Subcutaneous abdominal adipose tissue (tissue), 5 donors: ENCODE measurements around the gene B3GAT1.
"Not testable (repeated sequence)": the region's sequence is repeated elsewhere in the genome, so short reads cannot be mapped to it uniquely, and the experiment has no call there.

Source experiments
- H3K27ac ChIP-seq: one replicate; pipeline ENCODE4 v1.7.0; 2013; ENCODE audit warnings: low read depth, mild to moderate bottlenecking, inconsistent platforms, low read length, moderate library complexity
- H3K27me3 ChIP-seq, 5 donors: one replicate each; pipeline ENCODE4 v1.7.0; 2013; ENCODE audit warnings: low read length in 5 of 5, inconsistent platforms in 1 of 5; ENCODE audit not compliant: control insufficient read depth in 5 of 5, insufficient read depth in 4 of 5
- H3K36me3 ChIP-seq, 5 donors: one replicate each; pipeline ENCODE4 v1.7.0; 2013; ENCODE audit warnings: low read length in 5 of 5; ENCODE audit not compliant: control insufficient read depth in 5 of 5, insufficient read depth in 5 of 5
- H3K4me1 ChIP-seq, 5 donors: one replicate each; pipeline ENCODE4 v1.7.0; 2013; ENCODE audit warnings: low read length in 5 of 5, mild to moderate bottlenecking in 3 of 5, moderate library complexity in 1 of 5; ENCODE audit not compliant: control insufficient read depth in 5 of 5, insufficient read depth in 5 of 5
- H3K4me3 ChIP-seq, 5 donors: one replicate each; pipeline ENCODE4 v1.7.0; 2013; ENCODE audit warnings: low read length in 5 of 5, low read depth in 1 of 5
- H3K9ac ChIP-seq, 5 donors: one replicate each; pipeline ENCODE4 v1.7.0; 2013; ENCODE audit warnings: low read length in 5 of 5, mild to moderate bottlenecking in 4 of 5, moderate library complexity in 3 of 5
- H3K9me3 ChIP-seq, 5 donors: one replicate each; pipeline ENCODE4 v1.7.0; 2013; ENCODE audit warnings: low read length in 5 of 5; ENCODE audit not compliant: control insufficient read depth in 5 of 5
- donor health status: healthy.
- donor health status: healthy.
- donor health status: healthy.
- donor health status: healthy.
- donor health status: healthy.

Gene B3GAT1

DNA sequence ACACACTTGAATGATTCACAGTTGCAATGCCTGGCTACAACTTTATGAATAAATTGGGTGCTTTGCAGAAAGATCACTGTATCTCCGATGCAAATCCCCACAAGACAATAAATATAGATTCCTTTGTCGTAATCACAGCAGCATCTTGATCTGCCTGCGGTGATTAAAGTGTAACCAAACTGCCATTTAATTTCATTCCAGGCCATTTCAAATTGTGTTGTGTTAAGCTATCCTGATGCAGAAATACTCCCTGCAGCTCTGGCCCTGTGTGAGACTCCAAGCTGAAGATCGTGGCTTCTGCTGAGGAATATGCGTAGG lies 40.8 kb upstream of the B3GAT1 start:
- H3K9ac ChIP-seq: no peak overlapping the region
- no peak overlapping the region for H3K4me3 ChIP-seq
- H3K9me3 ChIP-seq: peaks cover 1 to 34% (median 16%) of the 10 kb centered on the region in 5 donors
- H3K27me3 ChIP-seq: peaks cover 0 to 5% (median 2%) of the 10 kb centered on the region in 5 donors
- H3K36me3 ChIP-seq: no peaks in the 10 kb centered on the region
- no peak overlapping the region for H3K27ac ChIP-seq
- no peaks in the 10 kb centered on the region for H3K4me1 ChIP-seq

DNA sequence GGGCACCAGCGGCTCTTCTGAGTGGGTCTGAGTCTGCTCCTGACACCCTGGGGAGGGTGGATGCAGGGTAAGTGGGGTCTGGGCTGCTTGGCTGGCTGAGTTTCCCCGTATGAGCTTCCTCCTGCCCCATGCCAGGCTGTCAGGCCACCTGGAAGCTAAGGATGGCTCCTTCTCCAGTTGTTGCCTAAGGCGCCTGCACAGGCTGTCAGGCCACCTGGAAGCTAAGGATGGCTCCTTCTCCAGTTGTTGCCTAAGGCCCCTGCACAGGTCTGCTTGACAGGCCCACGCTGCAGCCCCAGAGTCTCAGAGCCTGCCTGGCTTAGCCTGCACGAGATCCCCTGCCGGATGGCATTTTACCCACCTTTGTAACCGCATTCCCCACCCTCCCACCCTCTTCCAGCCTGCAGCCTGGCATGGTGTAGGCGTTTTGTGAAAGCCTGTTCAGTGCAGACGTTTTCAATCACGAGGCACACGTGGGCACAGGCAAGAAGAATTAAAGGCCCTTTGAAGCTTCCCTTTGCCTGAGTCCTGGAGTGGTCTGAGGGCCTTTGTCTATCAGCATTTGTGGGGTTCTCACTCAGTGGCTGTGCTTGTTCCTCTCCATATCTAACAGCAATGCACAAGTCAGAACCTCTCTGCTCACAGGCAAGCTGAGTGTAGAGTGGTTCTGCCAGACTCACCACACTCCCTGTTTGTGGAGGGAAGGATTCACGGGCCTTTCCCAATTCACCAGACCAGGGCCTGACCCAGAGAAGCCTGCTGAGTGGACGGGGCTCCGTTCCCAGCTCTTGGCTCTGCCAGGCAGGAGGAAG lies 40.2 kb upstream of the B3GAT1 start:
- Histone ChIP-seq H3K9ac (no peak overlapping the region), H3K9me3 (peaks cover 0 to 29% (median 13%) of the 10 kb centered on the region in 5 donors), H3K4me3 (no peak overlapping the region), H3K27me3 (peaks cover 0 to 5% (median 3%) of the 10 kb centered on the region in 5 donors), H3K4me1 (no peaks in the 10 kb centered on the region), H3K36me3 (no peaks in the 10 kb centered on the region), H3K27ac (no peak overlapping the region)

DNA sequence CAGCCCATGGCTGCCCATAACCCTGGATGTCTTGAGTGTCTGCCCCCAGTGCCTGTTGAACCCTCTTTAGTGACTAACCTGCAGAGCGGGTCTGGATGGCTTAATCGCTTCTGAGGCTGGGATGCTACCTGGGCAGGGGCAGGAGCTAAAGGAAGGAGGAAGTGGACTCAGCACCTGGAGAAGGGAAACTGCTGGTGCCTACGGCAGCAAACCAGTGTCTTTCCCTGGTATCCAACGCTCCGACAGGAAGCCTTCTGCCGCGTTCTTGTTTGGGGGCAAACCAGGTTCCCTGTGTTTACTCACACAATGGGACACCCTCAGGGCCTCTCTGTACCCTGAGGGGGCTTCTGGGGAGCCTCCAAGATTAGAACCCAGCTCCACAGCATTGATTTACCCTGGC lies 38.1 kb upstream of the B3GAT1 start:
- no peak overlapping the region for H3K4me3 ChIP-seq
- H3K9ac ChIP-seq: no peak overlapping the region
- H3K36me3 ChIP-seq: no peaks in the 10 kb centered on the region
- H3K9me3 ChIP-seq: peaks cover 0 to 16% (median 4%) of the 10 kb centered on the region in 5 donors
- H3K27ac ChIP-seq: no peak overlapping the region
- no peaks in the 10 kb centered on the region for H3K4me1 ChIP-seq
- peaks cover 0 to 5% (median 3%) of the 10 kb centered on the region in 5 donors for H3K27me3 ChIP-seq

DNA sequence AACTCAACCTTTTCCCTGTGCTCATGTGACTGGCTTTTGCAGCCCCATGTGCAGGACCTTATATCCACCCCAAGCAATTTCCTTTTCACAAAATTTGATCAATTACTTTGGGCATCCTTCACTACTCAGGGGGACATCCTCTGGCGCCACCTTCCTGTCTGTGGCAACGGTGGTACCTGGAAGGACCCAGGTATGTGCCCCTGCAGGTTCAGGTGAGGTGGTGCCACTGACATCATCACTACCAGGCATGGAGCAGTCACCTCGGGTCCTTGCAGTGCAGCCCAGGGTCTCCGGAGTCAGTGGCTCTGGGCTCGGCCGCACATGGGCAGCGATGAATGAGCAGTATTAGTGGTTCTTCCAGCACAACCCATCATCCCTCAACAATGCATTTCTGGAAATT lies 37.7 kb upstream of the B3GAT1 start:
- Histone ChIP-seq H3K4me1 (no peaks in the 10 kb centered on the region), H3K27ac (no peak overlapping the region), H3K36me3 (no peaks in the 10 kb centered on the region), H3K4me3 (no peak overlapping the region), H3K27me3 (peaks cover 0 to 5% (median 3%) of the 10 kb centered on the region in 5 donors), H3K9me3 (peaks cover 0 to 12% (median 4%) of the 10 kb centered on the region in 5 donors), H3K9ac (no peak overlapping the region)

DNA sequence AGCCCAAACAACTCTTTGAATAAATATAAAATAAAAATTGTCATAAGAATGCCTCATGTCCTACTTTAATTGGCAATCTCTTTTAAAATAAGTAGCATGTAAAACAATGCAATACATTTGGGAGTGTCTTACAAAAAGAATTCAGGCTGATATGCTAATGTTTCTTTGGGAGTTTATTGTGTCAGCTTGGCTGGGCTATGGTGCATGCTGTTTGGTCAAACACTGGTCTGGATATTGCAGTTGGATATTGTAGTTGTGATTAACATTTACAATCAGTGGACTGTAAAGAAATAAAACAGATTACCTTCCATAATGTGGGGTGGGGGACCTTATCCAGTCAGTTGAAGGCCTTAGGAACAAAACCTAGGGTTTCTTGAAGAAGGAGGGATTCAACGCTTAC lies 37.0 kb upstream of the B3GAT1 start:
- Histone ChIP-seq H3K4me1 (no peaks in the 10 kb centered on the region), H3K4me3 (no peak overlapping the region), H3K27ac (no peak overlapping the region), H3K9ac (no peak overlapping the region), H3K27me3 (peaks cover 0 to 3% (median 0%) of the 10 kb centered on the region in 5 donors), H3K36me3 (no peaks in the 10 kb centered on the region), H3K9me3 (peaks cover 0 to 8% (median under 1%) of the 10 kb centered on the region in 5 donors)

GRCh38 chr11:134447696-134448095 lies 35.7 kb upstream of the B3GAT1 start:
- no peaks in the 10 kb centered on the region for H3K4me1 ChIP-seq
- H3K4me3 ChIP-seq: no peak overlapping the region
- no peak overlapping the region for H3K9ac ChIP-seq
- H3K36me3 ChIP-seq: no peaks in the 10 kb centered on the region
- peaks cover 0 to 4% (median 2%) of the 10 kb centered on the region in 5 donors for H3K27me3 ChIP-seq
- H3K9me3 ChIP-seq: peaks cover 0 to 4% (median 0%) of the 10 kb centered on the region in 5 donors
- H3K27ac ChIP-seq: no peak overlapping the region

GRCh38 chr11:134445601-134446325 lies 33.7 kb upstream of the B3GAT1 start:
- Histone ChIP-seq H3K9me3 (no peaks in the 10 kb centered on the region), H3K9ac (no peak overlapping the region), H3K4me1 (no peaks in the 10 kb centered on the region), H3K27ac (no peak overlapping the region), H3K27me3 (peaks cover 2 to 8% (median 3%) of the 10 kb centered on the region in 5 donors), H3K4me3 (no peak overlapping the region), H3K36me3 (no peaks in the 10 kb centered on the region)

- not testable (repeated sequence) for H3K36me3 ChIP-seq, H3K9ac ChIP-seq, H3K4me1 ChIP-seq, H3K27ac ChIP-seq, H3K27me3 ChIP-seq, H3K9me3 ChIP-seq, H3K4me3 ChIP-seq
Measured at GRCh38 chr11:134444160-134445108, 32.4 kb upstream of the B3GAT1 start.

- Histone ChIP-seq H3K4me1 (no peaks in the 10 kb centered on the region), H3K36me3 (no peaks in the 10 kb centered on the region), H3K9ac (no peak overlapping the region), H3K27ac (no peak overlapping the region), H3K27me3 (peaks cover 2 to 11% (median 8%) of the 10 kb centered on the region in 5 donors), H3K9me3 (peaks cover 0 to 2% (median 0%) of the 10 kb centered on the region in 5 donors), H3K4me3 (no peak overlapping the region)
Measured at GRCh38 chr11:134443246-134443645, 31.2 kb upstream of the B3GAT1 start.
